HG02852 (cell line): ENCODE data around the gene CTNND1.
"Not testable (repeated sequence)": the region's sequence is repeated elsewhere in the genome, so short reads cannot be mapped to it uniquely, and the experiment has no call there.

Experiments
- ATAC-seq: cut with Tn5 transposase; IDR thresholded peaks from one replicate; pipeline ENCODE4 v1.9.1; 2021; ENCODE audit warnings: mild to moderate bottlenecking, moderate library complexity; ENCODE audit not compliant: unreplicated experiment

Gene CTNND1

DNA sequence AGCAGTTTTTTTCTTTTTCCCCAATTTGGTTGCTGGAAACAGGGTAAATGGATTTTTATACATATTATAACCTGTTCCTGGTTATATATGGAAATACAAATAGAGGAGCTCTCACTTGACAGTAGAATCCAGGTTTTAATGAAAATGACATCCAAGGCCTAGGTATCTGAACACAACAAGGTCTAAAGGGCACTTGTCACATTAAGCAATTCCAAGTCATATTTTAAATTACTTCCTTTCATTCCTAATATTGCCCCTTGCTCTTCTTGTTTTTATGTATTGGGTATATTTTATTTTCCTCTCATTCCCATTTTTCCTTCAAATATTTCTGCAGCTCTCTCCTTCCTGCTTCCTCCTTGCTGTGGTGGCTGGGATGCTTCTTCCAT is 27.1 kb downstream of the CTNND1 start:
- no peak for ATAC-seq

DNA sequence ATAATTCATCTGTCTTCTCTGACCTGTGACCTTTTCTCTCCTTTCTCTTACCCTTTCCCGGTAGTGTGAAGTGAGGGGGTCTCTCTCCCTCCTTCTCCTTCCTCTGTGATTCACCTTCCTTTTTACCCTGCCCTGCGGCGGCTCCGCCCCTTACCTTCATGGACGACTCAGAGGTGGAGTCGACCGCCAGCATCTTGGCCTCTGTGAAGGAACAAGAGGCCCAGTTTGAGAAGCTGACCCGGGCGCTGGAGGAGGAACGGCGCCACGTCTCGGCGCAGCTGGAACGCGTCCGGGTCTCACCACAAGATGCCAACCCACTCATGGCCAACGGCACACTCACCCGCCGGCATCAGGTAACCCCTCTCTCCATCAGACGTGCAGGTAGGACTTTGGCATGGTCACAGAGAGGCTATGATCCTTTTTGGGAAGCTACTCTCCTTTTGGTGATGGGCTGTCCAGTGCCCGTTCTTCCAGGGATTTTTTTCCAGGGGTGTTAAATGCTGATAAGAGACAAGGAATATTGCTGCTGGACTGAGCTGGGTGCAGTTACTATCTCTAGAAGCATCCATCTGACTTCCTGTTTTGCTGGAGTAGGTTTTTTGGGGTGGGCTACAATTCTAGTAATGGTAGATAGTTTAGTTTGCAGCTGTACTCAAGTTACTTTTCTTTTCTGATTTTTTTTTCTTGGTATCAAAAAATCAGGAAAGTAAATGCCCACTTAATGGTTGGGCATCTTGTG is 29.9 kb downstream of the CTNND1 start:
- ATAC-seq, result no peak

DNA sequence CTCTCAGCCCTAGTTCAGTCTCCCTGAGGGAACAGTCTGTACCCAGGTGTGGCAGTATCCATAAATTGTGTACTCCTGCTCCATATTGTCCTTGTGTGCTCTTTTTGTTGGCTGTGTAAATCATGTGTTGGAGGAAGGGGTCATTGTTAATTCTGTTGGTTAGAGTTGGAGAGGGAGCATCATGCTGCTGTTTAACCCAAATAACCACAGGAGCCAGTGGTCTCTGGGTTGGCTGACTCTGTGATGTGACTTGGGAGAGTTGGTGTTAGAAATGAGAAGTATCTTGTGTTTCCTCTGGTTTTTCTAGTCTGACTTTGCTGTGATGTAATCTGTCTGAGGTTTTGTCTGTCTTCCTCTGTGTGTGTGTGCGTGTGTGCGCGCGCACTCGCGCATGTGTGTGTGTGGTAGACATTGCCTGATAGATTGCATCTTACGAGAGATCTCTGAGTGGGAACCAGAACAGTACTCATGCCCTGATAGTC is 30.5 kb downstream of the CTNND1 start:
- peak; percentile 79 for ATAC-seq

DNA sequence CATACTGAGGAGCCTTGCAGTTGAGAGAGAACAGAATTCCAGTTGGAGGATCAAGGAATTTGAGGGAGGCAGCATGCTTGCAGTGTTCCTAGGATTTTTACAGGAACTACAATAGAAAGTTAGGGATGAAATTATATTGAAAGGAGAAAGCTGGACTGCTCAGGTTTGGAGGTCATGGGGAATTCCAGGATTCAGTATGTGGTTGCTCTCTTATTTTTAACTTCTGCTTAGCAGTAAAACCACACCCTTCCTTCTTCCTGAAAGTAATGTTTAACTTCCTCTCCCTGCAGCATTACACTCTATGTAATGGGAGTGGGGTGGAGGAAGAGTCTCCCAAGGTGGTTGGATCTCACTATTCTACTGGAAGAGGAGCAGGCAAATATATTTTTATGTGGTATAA is 31.3 kb downstream of the CTNND1 start:
- ATAC-seq, result peak; percentile 32

DNA sequence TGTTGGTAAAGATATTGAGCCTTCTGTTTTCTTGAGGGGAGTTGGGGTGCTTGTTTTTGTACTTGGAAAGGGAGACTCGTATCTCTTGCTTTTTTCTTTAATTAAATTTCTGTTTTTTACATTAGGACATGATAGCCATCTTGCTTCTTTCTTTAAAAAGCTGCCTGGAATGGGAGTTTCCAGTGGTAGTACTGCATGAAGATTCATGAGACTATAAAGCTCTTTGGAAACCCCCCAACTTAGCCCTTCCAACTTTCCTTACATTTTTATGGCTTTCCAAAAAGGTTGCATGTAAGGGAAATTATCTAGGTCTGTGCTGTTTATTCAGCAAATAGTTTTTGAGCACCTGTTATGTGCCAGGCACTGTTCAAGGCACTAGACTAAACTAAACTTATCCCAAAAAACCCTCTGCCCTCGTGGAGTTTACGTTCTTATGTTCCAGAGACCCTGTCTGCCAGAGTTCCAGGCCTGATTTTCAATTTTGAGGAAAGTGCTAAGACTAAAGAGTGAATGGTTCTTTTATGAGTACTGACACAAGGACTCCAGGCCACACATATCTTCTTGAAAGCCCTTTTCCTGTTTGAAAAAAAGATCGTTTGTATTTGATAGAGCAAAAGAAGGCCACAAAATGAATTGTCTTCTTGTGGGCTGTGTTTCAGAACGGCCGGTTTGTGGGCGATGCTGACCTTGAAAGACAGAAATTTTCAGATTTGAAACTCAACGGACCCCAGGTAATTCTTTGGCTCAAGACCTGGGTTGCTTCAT is 31.9 kb downstream of the CTNND1 start:
- ATAC-seq, result no peak

DNA sequence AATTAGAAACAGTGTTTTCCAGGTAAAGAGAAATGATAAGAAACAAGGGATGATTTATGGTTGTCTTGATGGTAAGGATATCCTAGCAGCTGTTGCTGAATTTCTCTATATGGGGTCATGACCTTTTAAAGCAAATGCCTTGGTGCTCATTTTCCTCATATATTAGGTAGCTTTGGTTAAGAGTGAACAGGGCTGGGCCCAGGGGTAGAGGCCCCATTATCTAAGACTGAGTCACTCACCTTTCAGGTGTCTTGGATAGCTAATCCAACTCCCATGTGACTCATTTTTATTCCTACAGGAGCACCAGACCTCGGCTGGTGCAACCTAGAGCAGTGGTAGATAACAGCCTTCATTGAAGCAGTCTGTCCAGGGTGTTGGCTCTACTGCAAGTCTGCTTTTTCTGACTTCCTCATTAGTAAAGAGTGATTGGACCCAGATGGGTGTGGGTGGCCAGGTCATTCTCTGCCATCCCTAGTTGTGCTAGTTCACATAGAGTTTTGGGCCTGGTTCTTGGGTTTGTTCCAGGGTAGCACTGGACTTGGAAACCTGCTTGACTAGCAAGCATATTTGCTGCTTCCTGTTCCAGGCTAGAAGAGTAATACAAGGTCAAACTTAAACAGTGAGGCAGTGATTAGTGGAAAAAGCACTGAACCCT is 37.4 kb downstream of the CTNND1 start:
- ATAC-seq, result no peak

DNA sequence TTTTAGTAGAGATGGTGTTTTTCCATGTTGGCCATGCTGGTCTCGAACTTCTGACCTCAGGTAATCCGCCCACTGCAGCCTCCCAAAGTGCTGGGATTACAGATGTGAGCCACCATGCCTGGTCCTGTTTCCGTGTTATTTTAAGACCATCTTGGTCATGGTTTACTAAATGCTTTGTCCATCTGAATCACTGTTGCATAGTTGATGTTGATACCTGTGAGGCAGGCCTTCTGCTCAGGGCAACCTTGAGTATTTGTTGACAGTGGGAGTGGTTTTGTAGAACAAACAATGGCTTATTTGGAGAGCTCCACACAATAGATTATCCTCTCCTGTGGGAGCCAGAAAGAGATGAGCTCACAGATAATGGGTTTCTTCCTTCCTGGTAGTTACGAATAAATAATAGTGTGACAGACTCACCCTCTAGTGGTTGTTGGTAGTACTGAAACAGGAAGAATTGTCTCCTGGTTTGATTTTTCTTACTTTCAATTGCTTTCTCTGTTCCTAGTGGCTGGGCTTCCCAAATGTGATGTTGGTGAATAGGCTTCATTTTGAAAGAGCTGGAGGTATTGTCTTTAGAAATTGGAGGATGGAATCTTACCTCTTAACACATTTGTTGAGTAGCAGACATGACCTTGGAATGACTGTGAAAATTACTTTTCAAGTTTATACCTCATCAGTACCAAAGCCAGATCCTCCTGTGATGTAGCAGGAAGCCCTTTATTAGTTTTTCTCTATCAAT is 39.0 kb downstream of the CTNND1 start:
- peak; percentile 86 for ATAC-seq

DNA sequence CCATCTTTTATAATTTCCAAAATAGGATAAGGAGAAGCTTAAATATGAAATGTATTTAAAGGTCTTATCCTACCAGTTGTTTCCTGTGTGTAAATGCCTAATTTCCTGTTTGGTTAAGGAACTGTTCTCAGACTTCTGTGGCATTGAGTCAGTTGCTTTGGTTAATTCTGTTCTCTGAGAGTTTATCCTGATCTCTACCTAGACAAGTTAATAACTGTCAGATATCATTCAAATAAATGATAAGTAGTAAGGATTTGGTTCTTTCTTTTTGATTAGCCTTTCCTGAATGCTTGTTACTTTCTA is 39.5 kb downstream of the CTNND1 start:
- ATAC-seq, result no peak

DNA sequence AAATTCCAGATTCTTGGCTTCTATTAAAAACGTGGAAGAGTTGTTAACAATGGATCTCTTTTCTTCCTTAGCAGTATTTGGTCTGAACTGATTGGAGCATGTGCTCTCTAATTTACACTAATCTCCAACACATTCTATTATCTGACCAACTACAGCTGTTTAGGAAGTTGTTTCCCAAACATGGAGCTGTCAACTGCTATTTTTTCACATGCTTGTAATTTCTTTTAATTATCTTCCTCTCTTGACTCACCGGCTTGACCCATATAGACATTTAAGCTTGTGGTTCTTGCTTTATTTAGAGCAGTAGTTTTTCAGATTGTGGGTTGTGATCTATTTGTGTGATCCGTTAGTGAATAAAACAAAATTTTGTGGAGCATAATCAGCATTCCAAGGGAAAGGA is 40.8 kb downstream of the CTNND1 start:
- no peak for ATAC-seq

DNA sequence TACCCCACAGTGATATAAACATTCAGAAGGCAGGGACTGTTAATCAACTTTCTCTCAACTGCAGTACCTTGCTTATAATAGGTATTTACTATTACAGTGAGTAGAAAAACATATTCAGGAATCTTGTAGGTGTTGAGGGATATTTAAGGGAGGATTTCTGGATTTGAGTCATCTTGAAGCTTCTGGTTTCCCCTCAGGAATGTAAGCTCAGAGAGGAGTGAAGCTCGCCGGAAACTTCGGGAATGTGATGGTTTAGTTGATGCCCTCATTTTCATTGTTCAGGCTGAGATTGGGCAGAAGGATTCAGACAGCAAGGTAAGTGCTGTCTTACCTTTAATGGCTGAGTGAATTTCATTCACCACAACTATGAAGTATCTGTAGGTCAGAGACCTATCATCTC is 42.9 kb downstream of the CTNND1 start:
- no peak for ATAC-seq

DNA sequence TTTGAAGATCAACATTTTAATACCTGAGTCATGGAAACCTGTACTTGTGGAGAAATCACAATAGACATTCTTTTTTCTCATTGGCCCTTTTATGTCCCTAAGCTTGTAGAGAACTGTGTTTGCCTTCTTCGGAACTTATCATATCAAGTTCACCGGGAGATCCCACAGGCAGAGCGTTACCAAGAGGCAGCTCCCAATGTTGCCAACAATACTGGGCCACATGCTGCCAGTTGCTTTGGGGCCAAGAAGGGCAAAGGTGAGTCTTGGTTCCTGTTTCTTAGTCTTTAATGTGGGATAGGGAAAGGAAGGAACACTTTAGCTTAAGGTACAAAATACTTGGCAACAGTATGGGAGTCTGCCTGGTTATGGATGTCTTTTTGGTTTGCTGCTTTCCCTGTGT is 44.2 kb downstream of the CTNND1 start:
- no peak for ATAC-seq

DNA sequence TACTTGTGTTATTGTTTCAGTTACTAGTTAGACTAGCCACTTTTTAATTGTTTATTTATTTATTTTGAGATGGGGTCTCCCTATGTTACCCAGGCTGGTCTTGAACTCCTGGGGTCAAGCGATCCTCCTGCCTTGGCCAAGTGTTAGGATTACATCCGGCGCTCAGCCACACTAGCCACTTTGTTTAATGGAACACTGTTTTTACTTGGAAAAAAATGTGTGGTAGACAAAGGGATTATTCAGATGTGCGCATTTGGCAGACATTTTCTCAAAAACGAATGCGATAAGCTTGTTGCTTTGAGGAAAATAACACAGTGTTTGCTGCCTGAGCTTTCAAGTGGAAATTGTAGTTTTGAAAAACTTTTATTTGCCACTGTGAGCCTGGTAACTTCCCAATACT is 51.0 kb downstream of the CTNND1 start:
- no peak for ATAC-seq

DNA sequence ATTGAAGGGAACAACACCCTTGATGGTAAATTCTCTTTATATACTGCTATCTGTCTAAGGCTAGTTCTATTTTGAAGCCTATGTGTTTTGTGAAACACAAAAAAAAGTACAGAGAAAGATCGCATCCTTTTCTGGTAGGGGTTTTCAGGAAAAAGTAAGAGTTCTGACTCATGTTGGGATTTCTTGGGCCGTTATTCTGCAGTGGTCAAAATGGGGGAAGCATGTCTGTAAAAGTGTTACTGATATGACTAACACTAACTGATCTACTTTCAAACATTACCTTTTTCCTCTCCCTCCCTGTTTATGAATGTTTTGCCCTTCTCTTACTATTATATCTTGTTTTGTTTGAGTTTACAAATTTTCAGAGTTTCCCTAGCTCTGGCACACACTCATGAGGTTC is 53.9 kb downstream of the CTNND1 start:
- peak; percentile 88 for ATAC-seq

DNA sequence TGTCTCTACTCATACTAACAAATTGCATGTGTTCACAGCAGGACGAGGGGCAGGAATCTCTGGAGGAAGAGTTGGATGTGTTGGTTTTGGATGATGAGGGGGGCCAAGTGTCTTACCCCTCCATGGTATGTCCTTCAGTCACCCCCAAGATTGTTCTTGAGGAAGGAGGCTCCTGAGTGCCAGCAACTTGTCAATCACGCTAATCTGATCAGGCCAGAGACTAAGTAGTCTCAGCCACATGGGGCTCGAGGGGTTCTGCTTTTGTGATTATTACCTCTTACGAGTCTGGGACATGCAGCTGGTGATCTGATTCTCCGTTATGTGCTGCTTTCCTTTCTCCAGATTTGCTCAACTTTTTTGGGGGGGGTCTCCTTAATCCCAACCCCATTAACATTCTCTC is 54.3 kb downstream of the CTNND1 start:
- no peak for ATAC-seq

DNA sequence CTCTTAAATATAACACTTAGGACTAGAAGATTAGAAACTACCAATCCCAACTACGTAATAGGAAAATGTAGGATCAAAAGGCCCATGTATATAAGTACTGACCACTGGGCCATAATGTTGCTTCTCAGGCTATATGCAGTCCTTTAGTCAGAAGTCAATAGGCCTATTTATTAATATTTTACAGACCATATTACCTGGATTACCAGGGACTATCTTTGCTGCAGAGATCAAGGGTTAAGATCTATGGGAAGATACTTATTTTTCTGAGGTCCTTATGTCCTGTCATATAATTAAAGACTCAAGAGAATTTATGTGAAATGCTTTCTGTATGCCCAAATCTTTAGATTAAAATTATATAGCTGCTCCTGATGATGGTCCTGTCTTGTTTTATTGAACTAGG is 57.2 kb downstream of the CTNND1 start:
- no peak for ATAC-seq

DNA sequence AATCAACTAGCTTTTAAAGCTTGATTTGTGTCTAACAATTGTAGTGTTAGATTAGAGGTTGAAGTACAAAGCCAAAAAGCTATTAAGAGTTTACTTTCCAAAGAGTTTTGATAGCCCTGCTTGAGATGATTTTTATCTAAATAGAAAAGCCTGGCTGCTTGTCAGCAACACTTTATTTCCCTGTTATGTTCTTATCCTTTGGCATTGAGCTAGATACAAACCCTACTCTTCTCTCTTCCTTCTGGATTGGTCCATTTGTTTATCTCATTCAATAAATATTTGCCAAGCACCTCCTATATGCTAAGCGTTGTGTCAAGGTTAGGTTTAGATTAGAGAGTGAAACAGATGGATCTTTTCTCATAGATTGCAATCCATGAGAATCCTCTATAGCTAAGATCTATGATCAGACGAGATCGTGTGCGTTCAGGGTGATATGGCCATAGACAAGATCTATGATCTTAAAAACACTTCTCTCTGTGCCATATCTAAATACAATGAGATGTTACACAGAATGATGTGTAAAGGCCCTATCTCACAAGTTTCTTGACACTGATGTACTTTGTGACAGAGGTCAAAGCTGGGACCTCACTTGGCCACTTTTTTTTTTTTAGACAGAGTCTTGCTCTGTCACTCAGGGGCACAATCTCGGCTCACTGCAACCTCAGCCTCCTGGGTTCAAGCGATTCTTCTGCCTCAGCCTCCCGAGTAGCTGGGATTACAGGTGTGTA is 57.8 kb downstream of the CTNND1 start:
- ATAC-seq, result no peak

DNA sequence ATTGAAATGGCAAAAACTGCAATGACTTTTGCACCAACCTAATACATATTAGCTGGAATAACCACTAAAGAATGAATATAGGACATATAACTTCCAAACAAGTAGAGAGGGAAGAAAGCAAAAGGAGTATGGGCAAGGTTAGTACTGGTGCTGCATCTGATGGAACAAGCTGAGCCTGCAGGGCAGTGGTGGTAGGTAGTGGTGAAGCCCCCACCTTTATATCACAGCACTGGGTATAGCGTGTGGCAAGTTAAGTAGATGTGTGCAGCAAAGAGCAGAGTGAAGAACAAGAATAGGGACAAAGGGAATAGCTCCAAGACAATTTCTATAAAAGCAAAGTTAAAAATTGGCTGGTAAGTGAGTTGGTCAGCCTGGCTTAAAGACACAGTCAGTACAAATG is 62.3 kb downstream of the CTNND1 start:
- no peak for ATAC-seq

DNA sequence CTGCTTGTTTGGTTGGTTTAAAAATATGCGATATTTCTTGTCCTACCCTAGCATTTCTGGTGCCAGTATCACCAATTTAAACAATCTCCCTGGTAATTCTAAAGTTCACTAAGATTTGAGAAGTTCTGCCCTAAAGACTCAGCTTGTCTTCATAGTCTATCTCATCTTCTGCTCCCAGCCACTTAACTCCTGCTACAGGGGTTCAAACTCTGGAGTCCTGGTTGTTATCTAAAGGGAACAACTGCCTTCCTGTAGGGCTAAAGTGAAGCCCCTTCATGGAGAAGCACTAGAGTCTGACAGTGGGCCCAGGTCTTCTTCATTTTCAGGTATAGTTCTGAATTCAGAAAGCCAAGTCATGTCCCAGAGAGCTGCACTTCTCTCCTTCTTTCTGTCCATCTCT is 73.2 kb downstream of the CTNND1 start:
- no peak for ATAC-seq

DNA sequence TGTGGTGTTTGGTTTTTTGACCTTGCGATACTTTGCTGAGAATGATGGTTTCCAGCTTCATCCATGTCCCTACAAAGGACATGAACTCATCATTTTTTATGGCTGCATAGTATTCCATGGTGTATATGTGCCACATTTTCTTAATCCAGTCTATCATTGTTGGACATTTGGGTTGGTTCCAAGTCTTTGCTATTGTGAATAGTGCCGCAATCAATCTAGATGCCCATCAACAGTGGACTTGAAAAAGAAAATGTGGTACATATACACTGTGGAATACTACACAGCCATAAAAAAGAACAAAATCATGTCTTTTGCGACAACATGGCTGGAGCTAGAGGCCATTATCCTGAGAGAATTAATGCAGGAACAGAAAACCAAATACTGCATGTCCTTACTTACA is 77.0 kb downstream of the CTNND1 start:
- ATAC-seq, result not testable (repeated sequence)

DNA sequence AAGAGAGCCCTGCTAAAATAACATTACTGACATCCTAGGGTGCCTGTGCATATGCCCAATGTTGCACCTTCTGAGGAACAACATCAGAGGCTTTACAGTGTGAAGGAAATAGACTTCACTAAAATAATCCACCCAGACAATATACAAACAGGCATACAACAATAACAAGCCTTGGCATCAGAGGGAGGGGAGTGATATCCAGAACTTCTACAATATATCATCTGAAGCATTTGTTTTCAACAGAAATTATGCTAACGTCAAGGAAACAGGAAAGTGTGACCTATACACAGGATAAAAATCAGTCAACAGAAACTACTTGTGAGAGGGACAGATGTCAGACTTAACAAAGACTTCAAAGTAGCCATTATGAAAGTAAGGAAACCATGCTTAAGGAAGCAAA is 81.3 kb downstream of the CTNND1 start:
- no peak for ATAC-seq

DNA sequence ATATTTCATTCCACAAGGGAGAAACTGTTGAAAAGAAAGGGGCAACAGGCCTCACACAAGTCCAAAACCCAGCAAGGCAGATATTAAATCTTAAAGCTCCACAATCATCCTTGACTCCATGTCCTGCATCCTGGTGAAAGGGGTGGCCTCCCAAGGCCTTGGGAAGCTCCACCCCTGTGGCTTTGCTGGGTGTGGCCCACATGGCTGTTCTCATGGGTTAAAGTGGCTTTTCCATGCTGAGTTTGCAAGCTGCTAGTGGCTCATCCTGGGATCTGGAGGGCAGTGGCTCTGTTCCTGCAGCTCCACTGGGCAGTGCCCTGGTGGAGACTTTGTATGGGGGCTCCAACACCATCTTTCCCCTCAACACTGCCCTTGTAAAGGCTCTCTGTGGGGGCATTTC is 106.4 kb downstream of the CTNND1 start:
- no peak for ATAC-seq
